Measurements from ENCODE around the gene IDH3G. TPM values are rescaled to one million over a fixed set of nuclear protein-coding genes. Genes with fewer than 3 reads are reported as not detected.

The IDH3G gene
- total and polyA plus RNA-seq, 9 donors = 41.3 to 58.5 (median 53.7) TPM

DNA sequence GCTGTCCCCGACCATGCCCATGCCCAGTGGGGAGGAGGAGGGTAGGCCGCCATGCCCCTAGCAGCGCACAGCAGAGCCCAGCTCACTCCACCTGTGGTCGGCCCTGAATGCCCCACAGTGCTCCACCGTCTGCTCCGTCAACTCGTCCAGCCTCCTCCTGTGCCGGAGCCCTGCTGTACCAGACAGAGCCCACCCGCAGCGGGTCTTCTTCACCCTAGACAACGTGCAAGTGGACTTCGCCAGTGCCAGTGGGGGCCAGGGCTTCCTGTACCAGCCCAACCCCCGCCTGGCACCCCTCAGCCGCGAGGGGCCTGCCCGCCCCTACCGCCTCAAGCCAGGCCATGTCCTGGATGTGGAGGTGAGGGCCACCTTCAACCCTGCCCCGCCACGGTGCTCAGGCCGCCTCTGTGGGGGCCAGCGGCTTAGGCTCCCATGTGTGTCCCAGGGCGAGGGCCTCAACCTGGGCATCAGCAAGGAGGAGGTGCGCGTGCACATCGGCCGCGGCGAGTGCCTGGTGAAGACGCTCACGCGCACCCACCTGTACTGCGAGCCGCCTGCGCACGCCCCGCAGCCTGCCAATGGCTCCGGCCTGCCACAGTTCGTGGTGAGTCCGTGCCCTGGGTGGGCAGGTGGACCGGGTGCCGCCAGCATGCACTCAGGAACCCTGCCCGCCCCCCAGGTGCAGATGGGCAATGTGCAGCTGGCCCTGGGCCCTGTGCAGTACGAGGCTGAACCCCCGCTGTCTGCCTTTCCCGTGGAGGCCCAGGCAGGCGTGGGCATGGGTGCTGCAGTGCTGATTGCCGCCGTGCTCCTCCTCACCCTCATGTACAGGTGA is 20.2 kb downstream of the IDH3G start:
- no peaks in the 10 kb centered on the region for H3K4me1 ChIP-seq (ENCODE audit: insufficient read depth)
- no peak overlapping the region for H3K27ac ChIP-seq
- intact Hi-C loops (cut with DNase I) = loop anchor here in 1 of 4 donors (5.0 kb wide), 1 partner anchor 1443 kb away; the partner anchor contains the start of gene VBP1
- 93% methylated on average over 24 to 48 of the region's 48 CpGs for WGBS, 3 donors
- H3K9me3 ChIP-seq = no peaks in the 10 kb centered on the region
- no peaks in the 10 kb centered on the region for H3K36me3 ChIP-seq
- no peak overlapping the region for H3K4me3 ChIP-seq
- DNase-seq = peak in 3 of 5 donors; percentile 15 to 31 (median 17)
- TF ChIP-seq POLR2A (IDR thresholded peaks at IDR 0.05) = no peak
- no peak for TF ChIP-seq EP300 (IDR thresholded peaks at IDR 0.05)
- TF ChIP-seq CTCF (IDR thresholded peaks at IDR 0.05) = no peak
- H3K27me3 ChIP-seq = no peaks in the 10 kb centered on the region

DNA sequence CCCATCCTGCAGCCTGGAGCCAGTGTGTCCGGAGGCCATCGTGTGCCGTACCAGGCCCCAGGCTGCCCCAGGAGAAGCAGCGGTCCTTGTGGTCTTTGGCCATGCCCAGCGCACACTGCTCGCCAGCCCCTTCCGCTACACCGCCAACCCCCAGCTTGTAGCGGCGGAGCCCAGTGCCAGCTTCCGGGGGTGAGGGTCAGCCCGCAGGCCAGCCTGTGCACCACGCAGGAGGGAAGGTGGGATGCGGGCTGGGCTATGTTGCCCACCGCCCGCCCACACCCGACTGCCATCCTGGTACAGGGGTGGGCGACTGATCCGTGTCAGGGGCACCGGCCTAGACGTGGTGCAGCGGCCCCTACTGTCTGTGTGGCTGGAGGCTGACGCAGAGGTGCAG is 21.0 kb downstream of the IDH3G start:
- H3K4me3 ChIP-seq = no peak overlapping the region
- TF ChIP-seq CTCF (IDR thresholded peaks at IDR 0.05) (no peak), POLR2A (IDR thresholded peaks at IDR 0.05) (no peak), EP300 (IDR thresholded peaks at IDR 0.05) (no peak)
- intact Hi-C loops (cut with DNase I) = loop anchor here in 1 of 4 donors (5.0 kb wide), 1 partner anchor 1444 kb away; the partner anchor contains the start of gene VBP1
- H3K27ac ChIP-seq = no peak overlapping the region
- H3K27me3 ChIP-seq = no peaks in the 10 kb centered on the region
- H3K4me1 ChIP-seq (ENCODE audit: insufficient read depth) = no peaks in the 10 kb centered on the region
- no peaks in the 10 kb centered on the region for H3K36me3 ChIP-seq
- WGBS, 3 donors = 93 to 95% (median 94%) methylated on average over 17 to 23 of the region's 23 CpGs
- no peaks in the 10 kb centered on the region for H3K9me3 ChIP-seq
- peak in 1 of 5 donors; percentile 11 for DNase-seq

GRCh38 chrX:153772316-153773217 is 21.6 kb downstream of the IDH3G start:
- Histone ChIP-seq H3K27ac (no peak overlapping the region), H3K36me3 (no peaks in the 10 kb centered on the region), H3K4me1 (ENCODE audit: insufficient read depth) (no peaks in the 10 kb centered on the region), H3K4me3 (no peak overlapping the region), H3K27me3 (no peaks in the 10 kb centered on the region), H3K9me3 (no peaks in the 10 kb centered on the region)
- intact Hi-C loops (cut with DNase I) = loop anchor here in 1 of 4 donors (5.0 kb wide), 1 partner anchor 1445 kb away; the partner anchor contains the start of gene VBP1
- peak in 1 of 5 donors; percentile 28 for DNase-seq
- 79 to 88% (median 83%) methylated on average over 20 to 21 of the region's 21 CpGs for WGBS, 3 donors
- TF ChIP-seq POLR2A (IDR thresholded peaks at IDR 0.05) = no peak
- TF ChIP-seq CTCF (IDR thresholded peaks at IDR 0.05) = no peak
- no peak for TF ChIP-seq EP300 (IDR thresholded peaks at IDR 0.05)
